Neural progenitor cell (in vitro differentiated cells): ENCODE results near the gene PRDM11.

Source experiments
- EZH2 ChIP-seq: fragments of 200-600 bp; sonication (generic); IDR thresholded peaks from 2 replicates; pipeline ENCODE4 v1.6.1; 2017; ENCODE audit warnings: antibody characterized with exemption, mild to moderate bottlenecking, moderate library complexity
- EZH2phosphoT487 ChIP-seq: fragments of 200-600 bp; sonication (generic); IDR thresholded peaks from 2 replicates; pipeline ENCODE4 v1.6.1; 2017; ENCODE audit warnings: antibody characterized with exemption
- TF ChIP-seq, protein P1 (sequence below): fragments of 200-600 bp; sonication (generic); IDR thresholded peaks from 2 replicates; pipeline ENCODE4 v1.5.1; 2017; ENCODE audit warnings: antibody characterized with exemption, mild to moderate bottlenecking

DNA sequence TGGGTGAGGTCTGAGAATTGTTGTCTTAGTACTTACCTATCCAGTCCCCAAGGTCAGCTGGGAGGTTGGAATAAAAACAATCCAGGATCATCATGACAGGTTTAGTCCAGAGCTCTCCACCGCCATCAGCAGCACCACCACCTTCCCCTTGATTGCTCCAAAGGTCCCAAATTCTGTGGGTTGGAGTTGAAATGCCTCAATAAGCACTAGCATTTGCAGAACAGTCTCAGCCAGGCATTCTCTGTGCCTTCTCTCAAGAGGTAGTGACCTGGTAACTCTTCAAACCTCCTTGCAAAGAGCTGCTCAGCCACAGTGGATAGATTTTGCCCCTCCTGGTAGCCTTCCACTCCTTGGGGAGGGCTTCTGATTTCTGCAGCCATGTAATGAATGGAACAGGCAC, 69.6 kb downstream of the PRDM11 start:
- TF ChIP-seq, protein P1, sequence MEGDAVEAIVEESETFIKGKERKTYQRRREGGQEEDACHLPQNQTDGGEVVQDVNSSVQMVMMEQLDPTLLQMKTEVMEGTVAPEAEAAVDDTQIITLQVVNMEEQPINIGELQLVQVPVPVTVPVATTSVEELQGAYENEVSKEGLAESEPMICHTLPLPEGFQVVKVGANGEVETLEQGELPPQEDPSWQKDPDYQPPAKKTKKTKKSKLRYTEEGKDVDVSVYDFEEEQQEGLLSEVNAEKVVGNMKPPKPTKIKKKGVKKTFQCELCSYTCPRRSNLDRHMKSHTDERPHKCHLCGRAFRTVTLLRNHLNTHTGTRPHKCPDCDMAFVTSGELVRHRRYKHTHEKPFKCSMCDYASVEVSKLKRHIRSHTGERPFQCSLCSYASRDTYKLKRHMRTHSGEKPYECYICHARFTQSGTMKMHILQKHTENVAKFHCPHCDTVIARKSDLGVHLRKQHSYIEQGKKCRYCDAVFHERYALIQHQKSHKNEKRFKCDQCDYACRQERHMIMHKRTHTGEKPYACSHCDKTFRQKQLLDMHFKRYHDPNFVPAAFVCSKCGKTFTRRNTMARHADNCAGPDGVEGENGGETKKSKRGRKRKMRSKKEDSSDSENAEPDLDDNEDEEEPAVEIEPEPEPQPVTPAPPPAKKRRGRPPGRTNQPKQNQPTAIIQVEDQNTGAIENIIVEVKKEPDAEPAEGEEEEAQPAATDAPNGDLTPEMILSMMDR, result no peak
- TF ChIP-seq EZH2 (no peak), EZH2phosphoT487 (no peak)
